Non-pigmented ciliary epithelial cell (primary cell): ENCODE results near the gene C19orf38.
A peak's percentile ranks its signal among the peaks of the same experiment; 100 is the strongest.
"Not testable (repeated sequence)": the region's sequence is repeated elsewhere in the genome, so short reads cannot be mapped to it uniquely, and the experiment has no call there.

ENCODE experiments used
- DNase-seq: peaks from one replicate; pipeline ENCODE4 v3.0.0-alpha.2; 2010; ENCODE audit warnings: low read depth

C19orf38 gene

GRCh38 chr19:10852098-10852800 lies 4.0 kb downstream of the C19orf38 start:
- DNase-seq, result no peak

GRCh38 chr19:10852941-10853340 lies 4.7 kb downstream of the C19orf38 start:
- no peak for DNase-seq

GRCh38 chr19:10854350-10855089 lies 6.3 kb downstream of the C19orf38 start:
- no peak for DNase-seq

GRCh38 chr19:10855879-10856522 lies 7.8 kb downstream of the C19orf38 start:
- no peak for DNase-seq

- DNase-seq, result not testable (repeated sequence)
Observed at GRCh38 chr19:10856899-10857298, 8.7 kb downstream of the C19orf38 start.

- DNase-seq, result no peak
Observed at GRCh38 chr19:10858204-10858828, 10.1 kb downstream of the C19orf38 start.

- no peak for DNase-seq
Observed at GRCh38 chr19:10861103-10861651, 13.0 kb downstream of the C19orf38 start.

GRCh38 chr19:10862561-10863106 lies 14.4 kb downstream of the C19orf38 start:
- no peak for DNase-seq

- no peak for DNase-seq
Observed at GRCh38 chr19:10863107-10863717, 15.0 kb downstream of the C19orf38 start.

- no peak for DNase-seq
Observed at GRCh38 chr19:10864538-10864899, 16.3 kb downstream of the C19orf38 start.

GRCh38 chr19:10866495-10866894 lies 18.3 kb downstream of the C19orf38 start:
- DNase-seq, result no peak

- no peak for DNase-seq
Observed at GRCh38 chr19:10868872-10869547, 20.8 kb downstream of the C19orf38 start.

- DNase-seq, result not testable (repeated sequence)
Observed at GRCh38 chr19:10869872-10870311, 21.7 kb downstream of the C19orf38 start.

GRCh38 chr19:10870501-10870954 lies 22.3 kb downstream of the C19orf38 start:
- DNase-seq, result no peak

- peak; percentile 80 for DNase-seq
Observed at GRCh38 chr19:10870955-10871603, 22.9 kb downstream of the C19orf38 start, which contains the start of gene CARM1. TSS of gene CARM1 (plus strand) at chr19:10871553. CDS start at chr19:10871703, 150 bp downstream.

GRCh38 chr19:10871711-10872545 lies 23.7 kb downstream of the C19orf38 start:
- no peak for DNase-seq

GRCh38 chr19:10872546-10873107 lies 24.4 kb downstream of the C19orf38 start:
- no peak for DNase-seq

- no peak for DNase-seq
Observed at GRCh38 chr19:10874024-10874423, 25.8 kb downstream of the C19orf38 start.
